Heart right ventricle (tissue), 16 donors: ENCODE measurements around the gene LRRC56. TPM values are rescaled to one million over a fixed set of nuclear protein-coding genes. Genes with fewer than 3 reads are reported as not detected.

Experiments used
- ATAC-seq, 8 donors: fragments of 200-7000 bp; cut with Tn5 transposase; one replicate each; pipeline ENCODE4 v1.9.1; 2020; ENCODE audit warnings: mild to moderate bottlenecking in 8 of 8, moderate library complexity in 8 of 8, moderate number of reproducible peaks in 1 of 8
- DNase-seq, 2 donors: peaks; one replicate each; pipeline ENCODE4 v3.0.0-alpha.2; 2020
- H3K27ac ChIP-seq, 10 donors: fragments of 200-600 bp; sonication (generic) in 2 of 10; one replicate each; pipeline versions ENCODE4 v1.5.0 to v1.8.0; 2020 to 2022; ENCODE audit warnings: mild to moderate bottlenecking in 3 of 10
- H3K27me3 ChIP-seq, 7 donors: fragments of 200-600 bp; one replicate each; pipeline ENCODE4 v1.8.0; 2021 to 2022; ENCODE audit warnings: mild to moderate bottlenecking in 2 of 7
- H3K36me3 ChIP-seq, 9 donors: fragments of 200-600 bp; sonication (generic) in 1 of 9; one replicate each; pipeline versions ENCODE4 v1.5.0 to v1.8.0; 2020 to 2022; ENCODE audit warnings: mild to moderate bottlenecking in 2 of 9
- H3K4me1 ChIP-seq, 9 donors: fragments of 200-600 bp; sonication (generic) in 1 of 9; one replicate each; pipeline versions ENCODE4 v1.5.0 to v1.8.0; 2020 to 2022; ENCODE audit warnings: mild to moderate bottlenecking in 4 of 9
- H3K4me3 ChIP-seq, 10 donors: fragments of 200-600 bp; sonication (generic) in 2 of 10; one replicate each; pipeline versions ENCODE4 v1.5.0 to v1.8.0; 2020 to 2022; ENCODE audit warnings: mild to moderate bottlenecking in 7 of 10, moderate library complexity in 2 of 10
- H3K9me3 ChIP-seq, 11 donors: fragments of 200-600 bp in 10 of 11; sonication (generic) in 2 of 11; one replicate each; pipeline versions ENCODE4 v1.5.0 to v1.8.0; 2013 to 2022; ENCODE audit warnings: mild to moderate bottlenecking in 2 of 11, control low read depth in 1 of 11, moderate library complexity in 1 of 11
- CTCF ChIP-seq, 9 donors: fragments of 200-600 bp; sonication (generic) in 2 of 9; IDR thresholded peaks; one replicate each; pipeline versions ENCODE4 v1.5.0 to v1.8.0; 2021 to 2022; ENCODE audit warnings: antibody characterized with exemption in 9 of 9, mild to moderate bottlenecking in 5 of 9, moderate library complexity in 1 of 9
- WGBS, 2 donors: extraction: QIAGEN DNeasy Blood & Tissue Kit; methylation state at CpG; one replicate each; pipeline ENCODE4 v1.1.7; 2013; ENCODE audit warnings: inconsistent platforms in 1 of 2; 5-methylcytosine and 5-hydroxymethylcytosine counted together
- intact Hi-C, 10 donors: fragments of 100-400 bp; cut with DNase I; formaldehyde crosslinking; loops; one replicate each; pipeline versions ENCODE4 v1.11.1 to v1.14.2; 2022
- polyA plus RNA-seq, 2 donors: library from polyadenylated mRNA; stranded (reverse); fragments of 200-250 nt; gene quantifications; one replicate each; pipeline ENCODE4 v1.2.3, GENCODE V29; 2013
- total RNA-seq, 10 donors: library from RNA; stranded (reverse); fragmentation: NEBNext Ultra II Directional in 3 of 10; extraction: Animal tissue kit (Norgen Biotek cat#: 25700) in 3 of 10; gene quantifications; one replicate each; pipeline versions ENCODE4 v1.2.1 to v1.2.4, GENCODE V29; 2021 to 2023
- donor health status: Arrhythmogenic right ventricular cardiomyopathy.
- donor health status: ischemic (EF 13 %, LVEDD 7.1; RV severe dilation, severe dysfunction).
- donor health status: healthy with polysubstance abuse.
- donor health status: DM: no; HTN: yes; CAD: no.
- donor health status: DM: no; HTN: no; CAD: no.
- donor health status: ischemic (EF 25% LVEDD 6.9; RV normal size, moderate dysfunction).
- donor health status: ischemic (EF 25% LVEDD 5.7; RV mildly dilated, moderate dysfunction).
- donor health status: healthy.
- donor health status: DM: yes; HTN: yes; CAD: no.
- donor health status: Ischemic cardiomyopathy.
- donor health status: ischemic (EF 35%, LVEDD 5.7; RV mildly dilated, moderate dysfunction).
- donor health status: nonischemic (EF 11% LVEDD 7.7; RV severe dilation, severe dysfunction).
- donor health status: DM: yes; HTN: yes; CAD: no.
- donor health status: PGD.
- donor health status: ischemic (EF 29% LVEDD 5.4; RV normal size, mild dysfunction).
- donor health status: nonischemic (EF 23%, LVEDD 6.1; RV moderate dilation, normal function).

Gene LRRC56
- total and polyA plus RNA-seq, 12 donors, result 0.13 to 0.49 (median 0.21) TPM; not detected in 2

DNA sequence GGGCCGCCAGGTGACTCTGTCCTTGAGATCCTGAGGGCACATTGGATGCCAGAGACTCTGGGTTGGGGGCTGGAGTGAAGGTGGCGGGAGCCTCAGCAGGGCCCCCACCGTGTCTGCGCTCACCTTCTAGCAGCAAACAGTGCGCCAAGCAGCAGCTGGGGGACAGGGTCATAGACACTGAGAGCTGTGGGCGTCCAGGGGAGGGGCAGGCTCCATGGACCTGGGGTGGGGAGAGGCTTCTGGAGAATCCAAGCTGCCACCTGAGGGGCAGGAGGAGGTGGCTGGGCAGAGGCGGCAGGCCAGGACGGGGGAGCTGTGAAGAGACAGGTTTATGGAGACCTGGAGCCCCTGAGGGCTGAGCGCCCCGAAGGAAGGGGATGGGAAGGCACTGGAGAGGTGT, 47.0 kb downstream of the LRRC56 start:
- TF ChIP-seq CTCF (IDR thresholded peaks at IDR 0.05), result no peak
- intact Hi-C loops, result no loop called here
- DNase-seq (no peak), ATAC-seq (no peak)
- Histone ChIP-seq H3K36me3 (peaks cover 0 to 77% (median 49%) of the 10 kb centered on the region in 9 donors), H3K27ac (no peak overlapping the region), H3K9me3 (no peaks in the 10 kb centered on the region), H3K4me3 (no peak overlapping the region), H3K27me3 (no peaks in the 10 kb centered on the region), H3K4me1 (peaks cover 11 to 35% (median 24%) of the 10 kb centered on the region in 9 donors)
- 98% methylated on average over 10 of the region's 10 CpGs for WGBS, 2 donors

GRCh38 chr11:586376-587316, 49.3 kb downstream of the LRRC56 start:
- peaks cover 0 to 20% (median 4%) of the 10 kb centered on the region in 9 donors for H3K4me1 ChIP-seq
- H3K4me3 ChIP-seq, result no peak overlapping the region
- intact Hi-C loops, result no loop called here
- WGBS, 2 donors, result 90 to 91% methylated on average over 32 of the region's 32 CpGs
- no peaks in the 10 kb centered on the region for H3K27me3 ChIP-seq
- ATAC-seq, result peak in 1 of 8 donors; percentile 9
- DNase-seq, result no peak
- peaks cover 0 to 96% (median 57%) of the 10 kb centered on the region in 9 donors for H3K36me3 ChIP-seq
- H3K9me3 ChIP-seq, result no peaks in the 10 kb centered on the region
- H3K27ac ChIP-seq, result peak overlapping the region in 1 of 10 donors; percentile 84
- TF ChIP-seq CTCF (IDR thresholded peaks at IDR 0.05), result no peak

DNA sequence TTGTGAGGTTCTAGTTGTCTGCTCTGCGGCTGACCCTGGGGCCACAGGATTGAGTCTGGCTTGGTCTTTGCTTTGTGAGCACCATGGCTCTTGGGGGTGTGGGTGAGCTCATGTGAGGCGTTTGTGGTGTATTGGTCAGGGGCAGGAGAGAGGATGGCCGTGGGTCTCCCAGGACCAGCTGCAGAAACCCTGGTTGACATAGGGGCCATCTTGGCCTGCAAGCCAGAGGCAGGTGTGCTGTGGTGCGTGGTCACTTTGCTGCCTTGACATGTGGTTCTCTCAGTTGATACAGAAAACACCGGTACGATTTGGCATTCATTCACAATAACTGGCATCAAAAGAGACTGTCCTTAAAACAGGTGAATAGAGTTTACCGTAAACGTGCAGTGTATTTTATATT, 50.2 kb downstream of the LRRC56 start:
- Histone ChIP-seq H3K9me3 (no peaks in the 10 kb centered on the region), H3K4me1 (peaks cover 0 to 20% (median 0%) of the 10 kb centered on the region in 9 donors), H3K27me3 (no peaks in the 10 kb centered on the region), H3K4me3 (no peak overlapping the region), H3K36me3 (peaks cover 3 to 96% (median 54%) of the 10 kb centered on the region in 9 donors), H3K27ac (peak overlapping the region in 1 of 10 donors; percentile 84)
- intact Hi-C loops, result no loop called here
- 86 to 93% methylated on average over 8 of the region's 8 CpGs for WGBS, 2 donors
- no peak for TF ChIP-seq CTCF (IDR thresholded peaks at IDR 0.05)
- ATAC-seq, result no peak
- no peak for DNase-seq

DNA sequence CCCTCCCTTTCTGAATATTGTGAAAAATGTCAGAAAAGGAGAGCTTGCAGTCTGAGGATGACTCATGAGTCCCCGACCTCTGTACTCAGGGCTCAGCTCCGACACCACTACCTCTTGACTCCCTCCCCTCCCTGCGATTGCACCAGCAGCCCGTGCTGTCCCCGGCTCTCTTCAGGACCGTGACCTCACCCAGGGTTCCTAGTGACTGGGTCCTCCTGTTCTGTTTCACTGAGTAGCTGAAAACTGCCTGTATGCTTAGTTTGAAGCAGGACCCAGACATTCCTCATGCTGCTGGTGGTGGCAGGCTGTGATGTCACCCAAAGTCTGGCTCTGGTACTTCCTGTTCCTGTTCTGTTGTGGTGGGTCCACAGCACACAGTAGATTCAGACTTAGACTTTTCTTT, 50.7 kb downstream of the LRRC56 start:
- peaks cover 3 to 96% (median 55%) of the 10 kb centered on the region in 9 donors for H3K36me3 ChIP-seq
- peak in 2 of 8 donors; percentile 21 to 82 for ATAC-seq
- no peak for TF ChIP-seq CTCF (IDR thresholded peaks at IDR 0.05)
- no peaks in the 10 kb centered on the region for H3K27me3 ChIP-seq
- H3K4me1 ChIP-seq, result peaks cover 0 to 20% (median 0%) of the 10 kb centered on the region in 9 donors
- no peaks in the 10 kb centered on the region for H3K9me3 ChIP-seq
- intact Hi-C loops, result no loop called here
- 76 to 84% methylated on average over 6 of the region's 6 CpGs for WGBS, 2 donors
- peak overlapping the region in 1 of 10 donors; percentile 14 for H3K4me3 ChIP-seq
- DNase-seq, result no peak
- peak overlapping the region in 1 of 10 donors; percentile 84 for H3K27ac ChIP-seq
